ENCODE results near the gene PCCA. TPM values are rescaled to one million over a fixed set of nuclear protein-coding genes. Genes with fewer than 3 reads are reported as not detected.
"Not testable (repeated sequence)": the region's sequence is repeated elsewhere in the genome, so short reads cannot be mapped to it uniquely, and the experiment has no call there.

The PCCA gene
- total and polyA plus RNA-seq, 4 donors = 8.3 to 71.8 (median 22.8) TPM

GRCh38 chr13:100381595-100382224 is 292.8 kb downstream of the PCCA start:
- Histone ChIP-seq H3K27ac (ENCODE audit: low read depth in 1 of 2, low read length in 1 of 2) (no peak overlapping the region), H3K4me3 (no peak overlapping the region), H3K9ac (ENCODE audit: insufficient read depth in 1 of 2, low read length in 2 of 2) (no peak overlapping the region), H3K36me3 (ENCODE audit: control insufficient read depth in 4 of 4, insufficient read depth in 4 of 4, low read length in 4 of 4) (peaks cover 0 to 9% (median 3%) of the 10 kb centered on the region in 4 donors), H3K4me1 (ENCODE audit: control insufficient read depth in 5 of 5, insufficient read depth in 5 of 5, low read length in 5 of 5) (peaks cover 0 to 2% (median 0%) of the 10 kb centered on the region in 5 donors), H3K9me3 (ENCODE audit: control insufficient read depth in 4 of 4, insufficient read depth in 3 of 4, low read length in 3 of 4) (peaks cover 0 to 12% (median 3%) of the 10 kb centered on the region in 4 donors), H3K27me3 (ENCODE audit: control insufficient read depth in 3 of 3, insufficient read depth in 3 of 3, low read length in 2 of 3) (no peaks in the 10 kb centered on the region)
- no peak for TF ChIP-seq CTCF (IDR thresholded peaks at IDR 0.05; ENCODE audit: control extremely low read depth, extremely low read depth)
- 94 to 95% methylated on average over 16 of the region's 16 CpGs for WGBS, 2 donors
- DNase-seq = no peak
- ATAC-seq (ENCODE audit: insufficient read depth, low FRiP score) = no peak

DNA sequence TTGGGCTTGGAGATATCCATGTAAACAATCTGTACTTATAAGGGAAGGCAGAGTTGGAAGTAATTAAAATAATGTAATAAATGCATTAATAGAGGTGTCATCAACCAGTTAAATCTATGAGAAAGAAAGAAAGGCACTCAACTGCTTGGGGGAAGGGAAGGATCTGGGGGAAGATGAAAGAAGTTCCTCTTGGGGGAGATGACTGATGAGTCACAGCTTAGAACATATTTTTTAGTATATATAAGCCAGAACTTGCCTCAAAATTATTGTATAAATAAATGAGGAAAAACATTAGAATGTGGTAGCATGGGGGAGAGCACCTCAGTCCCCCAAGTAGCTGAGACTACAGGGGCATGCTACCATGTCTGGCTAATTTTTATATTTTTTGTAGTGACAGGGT is 293.9 kb downstream of the PCCA start:
- no peak overlapping the region for H3K4me3 ChIP-seq
- peaks cover 0 to 6% (median under 1%) of the 10 kb centered on the region in 4 donors for H3K9me3 ChIP-seq (ENCODE audit: control insufficient read depth in 4 of 4, insufficient read depth in 3 of 4, low read length in 3 of 4)
- TF ChIP-seq CTCF (IDR thresholded peaks at IDR 0.05; ENCODE audit: control extremely low read depth, extremely low read depth) = no peak
- no peak overlapping the region for H3K27ac ChIP-seq (ENCODE audit: low read depth in 1 of 2, low read length in 1 of 2)
- no peaks in the 10 kb centered on the region for H3K27me3 ChIP-seq (ENCODE audit: control insufficient read depth in 3 of 3, insufficient read depth in 3 of 3, low read length in 2 of 3)
- DNase-seq (no peak), ATAC-seq (ENCODE audit: insufficient read depth, low FRiP score) (no peak)
- peaks cover 0 to 9% (median 4%) of the 10 kb centered on the region in 4 donors for H3K36me3 ChIP-seq (ENCODE audit: control insufficient read depth in 4 of 4, insufficient read depth in 4 of 4, low read length in 4 of 4)
- peaks cover 0 to 2% (median 0%) of the 10 kb centered on the region in 5 donors for H3K4me1 ChIP-seq (ENCODE audit: control insufficient read depth in 5 of 5, insufficient read depth in 5 of 5, low read length in 5 of 5)
- H3K9ac ChIP-seq (ENCODE audit: insufficient read depth in 1 of 2, low read length in 2 of 2) = no peak overlapping the region

- DNase-seq (no peak), ATAC-seq (ENCODE audit: insufficient read depth, low FRiP score) (no peak)
- Histone ChIP-seq H3K9me3 (ENCODE audit: control insufficient read depth in 4 of 4, insufficient read depth in 3 of 4, low read length in 3 of 4) (peaks cover 0 to 2% (median 0%) of the 10 kb centered on the region in 4 donors), H3K9ac (ENCODE audit: insufficient read depth in 1 of 2, low read length in 2 of 2) (no peak overlapping the region), H3K36me3 (ENCODE audit: control insufficient read depth in 4 of 4, insufficient read depth in 4 of 4, low read length in 4 of 4) (peaks cover 0 to 4% (median 1%) of the 10 kb centered on the region in 4 donors), H3K27me3 (ENCODE audit: control insufficient read depth in 3 of 3, insufficient read depth in 3 of 3, low read length in 2 of 3) (no peaks in the 10 kb centered on the region), H3K4me3 (no peak overlapping the region), H3K4me1 (ENCODE audit: control insufficient read depth in 5 of 5, insufficient read depth in 5 of 5, low read length in 5 of 5) (peaks cover 0 to under 1% (median 0%) of the 10 kb centered on the region in 5 donors), H3K27ac (ENCODE audit: low read depth in 1 of 2, low read length in 1 of 2) (no peak overlapping the region)
- TF ChIP-seq CTCF (IDR thresholded peaks at IDR 0.05; ENCODE audit: control extremely low read depth, extremely low read depth) = no peak
- WGBS, 2 donors = 91 to 93% methylated on average over 3 of the region's 3 CpGs
Observed at GRCh38 chr13:100387416-100387815, 298.5 kb downstream of the PCCA start.

DNA sequence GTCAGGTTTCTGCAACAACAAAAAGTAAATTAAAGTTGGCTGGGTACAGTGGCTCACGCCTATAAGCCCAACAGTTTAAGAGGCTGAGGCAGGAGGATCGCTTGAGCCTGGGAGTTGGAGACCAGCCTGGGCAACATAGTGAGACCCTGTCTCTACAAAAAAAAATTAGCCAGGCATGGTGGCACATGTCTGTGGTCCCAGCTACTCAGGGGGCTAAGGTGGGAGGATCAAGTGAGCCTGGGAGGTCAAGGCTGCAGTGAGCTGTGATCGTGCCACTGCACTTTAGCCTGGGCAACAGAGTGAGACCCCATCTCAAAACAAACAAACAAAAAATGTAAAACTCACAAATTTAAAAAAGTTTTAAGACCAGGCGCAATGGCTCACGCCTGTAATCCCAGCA is 299.3 kb downstream of the PCCA start:
- H3K9ac ChIP-seq (ENCODE audit: insufficient read depth in 1 of 2, low read length in 2 of 2); H3K36me3 ChIP-seq (ENCODE audit: control insufficient read depth in 4 of 4, insufficient read depth in 4 of 4, low read length in 4 of 4); DNase-seq; H3K9me3 ChIP-seq (ENCODE audit: control insufficient read depth in 4 of 4, insufficient read depth in 3 of 4, low read length in 3 of 4); H3K27ac ChIP-seq (ENCODE audit: low read depth in 1 of 2, low read length in 1 of 2); H3K27me3 ChIP-seq (ENCODE audit: control insufficient read depth in 3 of 3, insufficient read depth in 3 of 3, low read length in 2 of 3); H3K4me1 ChIP-seq (ENCODE audit: control insufficient read depth in 5 of 5, insufficient read depth in 5 of 5, low read length in 5 of 5); H3K4me3 ChIP-seq; ATAC-seq (ENCODE audit: insufficient read depth, low FRiP score): not testable (repeated sequence)
- 96 to 98% methylated on average over 5 of the region's 5 CpGs for WGBS, 2 donors

Data from lung (tissue), 12 donors.